ENCODE measurements around the gene POU2F3.

The POU2F3 gene

DNA sequence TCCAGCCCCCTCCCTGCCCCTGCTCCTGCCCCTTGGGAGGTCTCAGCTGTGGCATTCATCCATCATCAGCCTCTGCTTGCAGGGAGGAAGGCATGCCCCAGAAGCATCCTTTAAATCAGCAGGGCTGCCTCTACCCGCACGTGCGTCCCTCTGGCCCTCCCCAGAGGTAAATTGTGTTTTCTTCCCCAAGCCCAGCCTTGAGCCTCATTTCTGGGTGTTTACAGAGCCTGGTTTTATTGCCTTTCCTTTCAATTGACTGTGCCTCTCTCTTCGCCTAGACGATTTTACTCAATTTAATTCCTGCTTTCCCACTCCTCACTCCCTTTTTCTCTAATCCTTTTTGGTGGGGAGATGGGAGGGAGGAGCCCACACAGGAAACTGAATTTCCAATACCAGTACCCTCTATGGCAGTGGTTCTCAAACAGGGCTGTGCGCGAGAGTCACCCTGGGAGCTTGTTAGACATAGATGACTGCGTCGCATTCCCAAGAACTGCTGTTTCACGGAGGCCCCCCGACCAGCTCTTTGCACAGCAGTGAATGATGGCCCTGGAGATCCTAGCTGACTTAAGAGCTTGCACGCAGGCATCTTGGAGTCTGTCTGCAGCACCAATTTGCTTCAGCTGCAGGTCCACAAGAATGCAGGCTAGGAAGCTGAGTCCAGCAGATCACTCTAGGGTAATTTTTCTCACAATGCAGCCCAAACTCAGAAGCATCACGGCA, 44.2 kb upstream of the POU2F3 start:
- Histone ChIP-seq H3K4me1 (ENCODE audit: low read length) (no peaks in the 10 kb centered on the region), H3K79me2 (ENCODE audit: low read length) (no peaks in the 10 kb centered on the region), H3K9ac (ENCODE audit: low read length) (no peak overlapping the region), H3K9me3 (ENCODE audit: insufficient read depth, low read length) (no peaks in the 10 kb centered on the region), H3K4me3 (ENCODE audit: low read length) (no peak overlapping the region), H3K27ac (ENCODE audit: low read length) (no peak overlapping the region), H2AFZ (ENCODE audit: low read depth, low read length) (no peak overlapping the region), H3K4me2 (ENCODE audit: low read length) (no peak overlapping the region), H3K36me3 (replicated peaks; ENCODE audit: low read depth, low read length) (no peaks in the 10 kb centered on the region), H4K20me1 (ENCODE audit: insufficient read depth, low read length) (no peaks in the 10 kb centered on the region), H3K27me3 (ENCODE audit: low read depth, low read length) (peaks cover 34% of the 10 kb centered on the region; the same call in 1 of the 2 replicates)
- TF ChIP-seq, protein P1, sequence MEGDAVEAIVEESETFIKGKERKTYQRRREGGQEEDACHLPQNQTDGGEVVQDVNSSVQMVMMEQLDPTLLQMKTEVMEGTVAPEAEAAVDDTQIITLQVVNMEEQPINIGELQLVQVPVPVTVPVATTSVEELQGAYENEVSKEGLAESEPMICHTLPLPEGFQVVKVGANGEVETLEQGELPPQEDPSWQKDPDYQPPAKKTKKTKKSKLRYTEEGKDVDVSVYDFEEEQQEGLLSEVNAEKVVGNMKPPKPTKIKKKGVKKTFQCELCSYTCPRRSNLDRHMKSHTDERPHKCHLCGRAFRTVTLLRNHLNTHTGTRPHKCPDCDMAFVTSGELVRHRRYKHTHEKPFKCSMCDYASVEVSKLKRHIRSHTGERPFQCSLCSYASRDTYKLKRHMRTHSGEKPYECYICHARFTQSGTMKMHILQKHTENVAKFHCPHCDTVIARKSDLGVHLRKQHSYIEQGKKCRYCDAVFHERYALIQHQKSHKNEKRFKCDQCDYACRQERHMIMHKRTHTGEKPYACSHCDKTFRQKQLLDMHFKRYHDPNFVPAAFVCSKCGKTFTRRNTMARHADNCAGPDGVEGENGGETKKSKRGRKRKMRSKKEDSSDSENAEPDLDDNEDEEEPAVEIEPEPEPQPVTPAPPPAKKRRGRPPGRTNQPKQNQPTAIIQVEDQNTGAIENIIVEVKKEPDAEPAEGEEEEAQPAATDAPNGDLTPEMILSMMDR (IDR thresholded peaks at IDR 0.05; ENCODE audit: low read depth, low read length) = no peak
- TF ChIP-seq EZH2phosphoT487 (IDR thresholded peaks at IDR 0.05; ENCODE audit: low read depth) = no peak

DNA sequence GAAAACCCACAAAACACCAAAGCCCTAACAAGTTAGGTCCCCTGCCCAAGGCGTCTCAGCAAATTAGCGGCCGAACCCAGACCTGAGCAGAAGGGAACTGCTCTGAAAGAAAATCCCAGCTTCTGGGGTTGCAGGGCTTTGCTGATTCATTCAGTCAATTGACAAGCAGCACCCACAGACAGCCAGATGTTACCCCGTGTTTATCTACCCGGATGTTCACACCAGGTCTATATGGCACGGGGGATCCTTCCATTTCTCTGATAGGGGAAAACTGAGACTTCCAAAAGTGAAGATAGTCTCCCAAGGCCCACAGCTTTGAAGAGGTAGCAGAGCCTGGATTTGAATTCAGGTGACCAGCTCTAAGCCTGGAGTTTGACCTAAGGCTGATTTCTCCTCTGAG, 43.1 kb upstream of the POU2F3 start:
- H3K27me3 ChIP-seq (ENCODE audit: low read depth, low read length) = peaks cover 42% of the 10 kb centered on the region

DNA sequence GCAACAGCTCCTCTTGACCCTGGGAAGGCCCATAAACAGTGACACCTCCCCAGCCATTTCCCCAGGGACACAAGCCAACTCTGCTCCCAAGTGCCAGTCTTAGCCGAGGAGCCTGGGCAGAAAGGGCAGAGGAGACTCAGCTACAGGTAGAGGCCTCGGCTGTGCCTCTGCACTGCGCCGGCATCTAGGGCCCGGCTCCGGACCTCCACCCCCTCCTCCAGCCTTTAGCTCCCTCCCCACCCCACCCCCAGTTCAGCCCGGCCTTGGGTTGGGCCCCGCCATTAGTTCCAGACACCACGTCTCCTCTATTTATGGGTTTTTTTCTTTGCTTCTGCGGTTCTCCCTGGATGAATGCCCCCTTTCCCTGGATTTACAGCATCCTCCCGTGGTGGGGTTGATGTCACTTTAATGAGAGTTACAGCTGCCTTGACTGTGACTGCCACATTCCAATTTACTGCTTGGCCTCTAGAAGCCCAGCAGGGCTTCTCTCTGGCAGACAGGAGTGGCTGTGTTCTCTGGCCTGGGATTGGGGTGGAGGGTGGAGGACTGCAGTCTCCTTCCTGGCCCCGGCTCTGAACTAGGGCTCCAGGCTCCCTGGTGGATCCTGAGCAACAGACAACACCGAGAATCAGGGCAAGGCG, 42.6 kb upstream of the POU2F3 start:
- Histone ChIP-seq H3K27ac (ENCODE audit: low read length) (no peak overlapping the region), H3K9me3 (ENCODE audit: insufficient read depth, low read length) (no peaks in the 10 kb centered on the region), H3K4me1 (ENCODE audit: low read length) (no peaks in the 10 kb centered on the region), H4K20me1 (ENCODE audit: insufficient read depth, low read length) (no peaks in the 10 kb centered on the region), H3K9ac (ENCODE audit: low read length) (no peak overlapping the region), H3K4me3 (ENCODE audit: low read length) (no peak overlapping the region), H3K27me3 (ENCODE audit: low read depth, low read length) (peaks cover 47% of the 10 kb centered on the region), H3K4me2 (ENCODE audit: low read length) (no peak overlapping the region), H2AFZ (ENCODE audit: low read depth, low read length) (no peak overlapping the region), H3K79me2 (ENCODE audit: low read length) (no peaks in the 10 kb centered on the region), H3K36me3 (replicated peaks; ENCODE audit: low read depth, low read length) (no peaks in the 10 kb centered on the region)
- TF ChIP-seq EZH2phosphoT487 (IDR thresholded peaks at IDR 0.05; ENCODE audit: low read depth) = no peak
- TF ChIP-seq, protein P1 (IDR thresholded peaks at IDR 0.05; ENCODE audit: low read depth, low read length) = no peak

More for the DNA sequence above, 43.1 kb upstream of the POU2F3 start:
- no peak overlapping the region for H3K4me2 ChIP-seq (ENCODE audit: low read length)
- no peaks in the 10 kb centered on the region for H3K36me3 ChIP-seq (replicated peaks; ENCODE audit: low read depth, low read length)
- H3K4me3 ChIP-seq (ENCODE audit: low read length) = no peak overlapping the region
- no peaks in the 10 kb centered on the region for H3K79me2 ChIP-seq (ENCODE audit: low read length)
- no peak overlapping the region for H3K9ac ChIP-seq (ENCODE audit: low read length)
- H3K9me3 ChIP-seq (ENCODE audit: insufficient read depth, low read length) = no peaks in the 10 kb centered on the region
- no peak overlapping the region for H3K27ac ChIP-seq (ENCODE audit: low read length)
- H4K20me1 ChIP-seq (ENCODE audit: insufficient read depth, low read length) = no peaks in the 10 kb centered on the region
- TF ChIP-seq, protein P1 (IDR thresholded peaks at IDR 0.05; ENCODE audit: low read depth, low read length) = no peak
- TF ChIP-seq EZH2phosphoT487 (IDR thresholded peaks at IDR 0.05; ENCODE audit: low read depth) = no peak
- H2AFZ ChIP-seq (ENCODE audit: low read depth, low read length) = no peak overlapping the region
- H3K4me1 ChIP-seq (ENCODE audit: low read length) = no peaks in the 10 kb centered on the region

DNA sequence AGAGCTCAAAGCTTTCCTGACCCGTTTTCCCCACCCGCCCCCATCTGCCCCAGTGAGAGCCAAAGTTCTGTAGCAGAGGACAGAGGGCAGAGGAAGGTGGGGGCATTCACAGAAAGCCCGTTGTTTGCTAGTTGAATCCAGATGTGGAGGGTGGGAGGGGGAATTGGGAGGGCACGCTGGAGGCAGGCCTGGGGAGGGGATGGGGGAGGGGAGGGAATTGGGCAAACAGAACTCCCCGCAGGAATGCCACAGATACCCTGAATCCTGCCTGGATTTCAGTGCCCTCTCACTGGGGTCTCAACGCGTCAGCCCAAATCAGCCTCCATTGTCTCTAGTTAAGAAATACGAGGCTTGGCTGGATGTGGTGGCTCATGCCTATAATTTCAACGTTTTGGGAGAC, 42.0 kb upstream of the POU2F3 start:
- Histone ChIP-seq H3K4me1 (ENCODE audit: low read length) (no peaks in the 10 kb centered on the region), H3K36me3 (replicated peaks; ENCODE audit: low read depth, low read length) (no peaks in the 10 kb centered on the region), H3K9ac (ENCODE audit: low read length) (no peak overlapping the region), H3K9me3 (ENCODE audit: insufficient read depth, low read length) (no peaks in the 10 kb centered on the region), H3K4me2 (ENCODE audit: low read length) (no peak overlapping the region), H3K79me2 (ENCODE audit: low read length) (no peaks in the 10 kb centered on the region), H3K4me3 (ENCODE audit: low read length) (no peak overlapping the region), H3K27ac (ENCODE audit: low read length) (no peak overlapping the region), H3K27me3 (ENCODE audit: low read depth, low read length) (peaks cover 47% of the 10 kb centered on the region), H2AFZ (ENCODE audit: low read depth, low read length) (no peak overlapping the region), H4K20me1 (ENCODE audit: insufficient read depth, low read length) (no peaks in the 10 kb centered on the region)
- TF ChIP-seq, protein P1 (IDR thresholded peaks at IDR 0.05; ENCODE audit: low read depth, low read length) = no peak
